Glutamatergic neuron (in vitro differentiated cells): Measurements from ENCODE around the gene FCGR1A. TPM values are rescaled to one million over a fixed set of nuclear protein-coding genes. Genes with fewer than 3 reads are reported as not detected.
"Not testable (repeated sequence)": the region's sequence is repeated elsewhere in the genome, so short reads cannot be mapped to it uniquely, and the experiment has no call there.

ENCODE experiments used
- DNase-seq: peaks from one replicate; pipeline ENCODE4 v3.0.0; 2022
- H3K27ac Mint-ChIP-seq: one replicate; pipeline ENCODE4 v1.8.0; 2020; ENCODE audit warnings: mild to moderate bottlenecking, mixed read lengths, inconsistent platforms; ENCODE audit not compliant: unreplicated experiment
- H3K27me3 Mint-ChIP-seq: one replicate; pipeline ENCODE4 v1.8.0; 2020; ENCODE audit warnings: mild to moderate bottlenecking, moderate library complexity, mixed read lengths, inconsistent platforms; ENCODE audit not compliant: unreplicated experiment
- H3K36me3 Mint-ChIP-seq: one replicate; pipeline ENCODE4 v1.8.0; 2020; ENCODE audit warnings: mild to moderate bottlenecking, mixed read lengths, inconsistent platforms; ENCODE audit not compliant: unreplicated experiment
- H3K4me1 Mint-ChIP-seq: one replicate; pipeline ENCODE4 v1.8.0; 2020; ENCODE audit warnings: mild to moderate bottlenecking, low read depth, mixed read lengths, inconsistent platforms; ENCODE audit not compliant: unreplicated experiment
- H3K4me3 Mint-ChIP-seq: one replicate; pipeline ENCODE4 v1.8.0; 2020; ENCODE audit warnings: mild to moderate bottlenecking, mixed read lengths, inconsistent platforms; ENCODE audit not compliant: unreplicated experiment
- H3K9me3 Mint-ChIP-seq: one replicate; pipeline ENCODE4 v1.8.0; 2020; ENCODE audit warnings: mild to moderate bottlenecking, moderate library complexity, mixed read lengths, inconsistent platforms; ENCODE audit not compliant: unreplicated experiment
- total RNA-seq: library from RNA; stranded (reverse); fragmentation: NEBNext Ultra II Directional; extraction: Animal tissue kit (Norgen Biotek cat#: 25700); gene quantifications from one replicate; pipeline ENCODE4 v1.2.1, GENCODE V29; 2021; ENCODE audit not compliant: unreplicated experiment

FCGR1A gene
- total RNA-seq, 1 donor from 2014 or later = not detected

DNA sequence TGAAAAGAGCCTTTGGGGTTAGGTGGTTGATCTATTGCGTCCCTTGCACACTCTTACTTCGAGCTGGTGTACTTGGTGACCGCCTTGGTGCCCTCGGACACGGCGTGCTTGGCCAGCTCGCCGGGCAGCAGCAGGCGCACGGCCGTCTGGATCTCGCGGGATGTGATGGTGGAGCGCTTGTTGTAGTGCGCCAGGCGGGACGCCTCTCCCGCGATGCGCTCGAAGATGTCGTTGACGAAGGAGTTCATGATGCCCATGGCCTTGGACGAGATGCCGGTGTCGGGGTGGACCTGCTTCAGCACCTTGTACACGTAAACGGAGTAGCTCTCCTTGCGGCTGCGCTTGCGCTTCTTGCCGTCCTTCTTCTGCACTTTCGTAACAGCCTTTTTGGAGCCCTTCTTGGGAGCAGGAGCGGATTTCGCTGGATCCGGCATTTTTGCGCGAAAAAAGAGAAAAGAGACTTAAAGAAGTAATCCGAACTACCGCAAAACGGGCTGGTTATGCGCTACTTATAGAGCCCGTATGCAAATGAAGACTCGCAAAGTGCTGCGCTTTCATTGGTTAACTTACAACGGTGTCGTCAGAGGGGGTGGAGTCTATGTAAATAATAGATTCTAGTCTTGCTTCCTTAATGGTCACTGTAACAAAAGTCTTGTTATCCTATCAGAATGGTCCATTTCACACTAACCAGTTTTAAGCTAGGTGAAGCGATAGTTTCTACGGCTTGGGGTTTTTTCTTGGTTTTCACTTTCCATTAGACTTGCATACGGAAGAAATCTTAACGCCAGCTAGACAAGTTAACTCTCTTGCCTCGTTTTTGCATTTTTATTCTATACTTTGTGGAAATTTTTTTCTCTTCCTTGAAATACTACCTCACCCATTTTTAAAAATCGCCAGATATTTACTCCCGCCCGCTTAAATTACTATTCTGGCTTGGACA, 29.7 kb downstream of the FCGR1A start:
- peak; percentile 39 for DNase-seq
- Mint-ChIP-seq H3K27ac (peak overlapping the region; percentile 85), H3K4me3 (peak overlapping the region; percentile 94)
- not testable (repeated sequence) for H3K36me3 Mint-ChIP-seq, H3K4me1 Mint-ChIP-seq, H3K9me3 Mint-ChIP-seq, H3K27me3 Mint-ChIP-seq

GRCh38 chr1:149812893-149813801, 30.7 kb downstream of the FCGR1A start:
- not testable (repeated sequence) for H3K27me3 Mint-ChIP-seq, H3K9me3 Mint-ChIP-seq, H3K4me1 Mint-ChIP-seq, H3K36me3 Mint-ChIP-seq, H3K27ac Mint-ChIP-seq
- H3K4me3 Mint-ChIP-seq = peak overlapping the region; percentile 94
- peak; percentile 31 for DNase-seq

DNA sequence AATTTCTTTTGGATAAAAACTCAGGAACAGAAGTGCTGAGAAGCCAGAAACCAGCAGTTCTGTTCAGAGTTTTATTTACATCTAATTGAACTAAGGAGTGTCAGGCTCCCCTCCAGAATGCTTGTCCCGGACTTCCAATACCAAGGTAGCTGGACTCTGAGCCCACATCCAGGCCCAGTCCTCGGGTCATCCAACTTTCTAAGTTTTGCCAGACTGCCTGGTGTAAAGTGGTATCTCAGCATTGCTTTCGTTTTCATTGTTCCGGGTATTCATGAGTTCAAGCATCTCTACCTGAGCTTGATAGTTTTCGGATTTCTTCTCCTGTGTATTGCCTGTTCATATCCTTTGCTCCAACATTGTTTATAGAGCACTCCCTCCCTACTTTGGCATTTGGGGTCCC, 37.9 kb downstream of the FCGR1A start:
- not testable (repeated sequence) for H3K4me1 Mint-ChIP-seq, H3K27ac Mint-ChIP-seq, H3K36me3 Mint-ChIP-seq, H3K4me3 Mint-ChIP-seq, DNase-seq, H3K27me3 Mint-ChIP-seq, H3K9me3 Mint-ChIP-seq

GRCh38 chr1:149826555-149826954, 44.1 kb downstream of the FCGR1A start:
- not testable (repeated sequence) for H3K27me3 Mint-ChIP-seq, H3K4me1 Mint-ChIP-seq, H3K9me3 Mint-ChIP-seq, DNase-seq, H3K4me3 Mint-ChIP-seq, H3K36me3 Mint-ChIP-seq, H3K27ac Mint-ChIP-seq

GRCh38 chr1:149831764-149832315, 49.3 kb downstream of the FCGR1A start:
- H3K27me3 Mint-ChIP-seq = not testable (repeated sequence)

GRCh38 chr1:149832316-149833126, 50.0 kb downstream of the FCGR1A start:
- H3K4me1 Mint-ChIP-seq, DNase-seq, H3K36me3 Mint-ChIP-seq, H3K4me3 Mint-ChIP-seq, H3K27me3 Mint-ChIP-seq, H3K9me3 Mint-ChIP-seq, H3K27ac Mint-ChIP-seq: not testable (repeated sequence)

More at GRCh38 chr1:149831764-149832315, 49.3 kb downstream of the FCGR1A start:
- H3K4me1 Mint-ChIP-seq, H3K27ac Mint-ChIP-seq, H3K36me3 Mint-ChIP-seq, H3K4me3 Mint-ChIP-seq, H3K9me3 Mint-ChIP-seq, DNase-seq: not testable (repeated sequence)

DNA sequence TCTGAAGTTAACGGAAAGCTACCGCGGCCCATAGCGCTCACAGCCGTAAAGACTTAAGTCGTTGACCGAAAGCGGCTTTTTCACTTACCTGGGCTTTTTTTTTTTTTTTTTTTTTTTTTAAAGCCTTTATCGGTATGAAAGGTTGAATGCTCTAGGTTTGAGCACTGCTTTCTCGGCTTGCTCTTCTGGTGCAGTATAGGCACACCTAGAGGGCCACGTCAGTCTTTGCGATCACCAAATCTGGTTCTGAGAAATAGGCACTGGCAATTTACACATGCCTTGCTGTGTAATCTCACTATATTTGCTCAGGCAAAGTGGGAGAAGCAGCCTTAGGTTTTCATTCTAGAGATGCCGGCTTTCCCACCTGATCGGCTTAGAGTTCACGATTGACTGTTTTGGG, 50.6 kb downstream of the FCGR1A start:
- not testable (repeated sequence) for H3K27ac Mint-ChIP-seq, H3K9me3 Mint-ChIP-seq, H3K27me3 Mint-ChIP-seq

GRCh38 chr1:149841149-149841548, 58.7 kb downstream of the FCGR1A start:
- not testable (repeated sequence) for H3K36me3 Mint-ChIP-seq, H3K4me3 Mint-ChIP-seq, H3K27ac Mint-ChIP-seq, H3K9me3 Mint-ChIP-seq, H3K27me3 Mint-ChIP-seq, DNase-seq
- H3K4me1 Mint-ChIP-seq = peaks cover 17% of the 10 kb centered on the region

More for the DNA sequence above, 50.6 kb downstream of the FCGR1A start:
- not testable (repeated sequence) for DNase-seq, H3K36me3 Mint-ChIP-seq, H3K4me1 Mint-ChIP-seq, H3K4me3 Mint-ChIP-seq

Other genes starting within 250 kb of the FCGR1A start
- gene PPIAL4C, start 198.8 kb upstream of the FCGR1A start, total RNA-seq = not detected
- gene BOLA1, start 116.9 kb downstream of the FCGR1A start, total RNA-seq = 6.4 TPM
- 34.9 TPM for gene SV2A, start 135.2 kb downstream of the FCGR1A start, total RNA-seq
- gene SF3B4, start 145.1 kb downstream of the FCGR1A start, total RNA-seq = 47.3 TPM
- 2.6 TPM for gene MTMR11, start 154.2 kb downstream of the FCGR1A start, total RNA-seq
- 15.4 TPM for gene OTUD7B, start 228.0 kb downstream of the FCGR1A start, total RNA-seq